Measurements from ENCODE around the gene MRPS25. TPM values are rescaled to one million over a fixed set of nuclear protein-coding genes. Genes with fewer than 3 reads are reported as not detected.

Gene MRPS25
- total and polyA plus RNA-seq, 9 of the 15 experiments (the other 6 are each of a cell fraction or from before 2014, with no cell fraction given) = 34.3 to 129 (median 78.2) TPM

DNA sequence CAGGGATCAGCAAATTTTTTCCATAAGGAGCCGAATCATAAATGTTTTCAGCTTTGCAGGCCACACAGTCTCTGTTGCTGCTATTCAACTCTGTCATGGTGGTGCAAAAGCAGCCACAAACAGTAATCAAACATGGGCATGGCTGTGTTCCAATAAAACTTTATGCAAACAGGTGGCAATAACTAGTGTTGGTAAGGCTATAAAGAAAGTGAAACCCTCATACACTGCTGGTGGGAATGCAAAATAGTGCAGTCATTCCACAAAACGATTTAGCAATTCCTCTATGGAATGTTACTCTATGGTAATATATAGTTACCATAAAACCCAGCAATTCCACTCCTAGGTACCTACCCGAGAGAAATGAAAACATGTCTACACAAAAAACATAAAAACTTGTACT lies 14.0 kb upstream of the MRPS25 start:
- no peaks in the 10 kb centered on the region for H3K27me3 ChIP-seq (ENCODE audit: control insufficient read depth in 2 of 2, insufficient read depth in 2 of 2, low read length in 2 of 2)
- no peak for DNase-seq (ENCODE audit: extremely low read depth in 1 of 4, low spot score in 3 of 4)
- in situ Hi-C loops (cut with MboI) = no loop called here
- no peak overlapping the region for H3K9ac ChIP-seq (ENCODE audit: insufficient read depth in 1 of 2, low read depth in 2 of 2, low read length in 2 of 2)
- no peak for ATAC-seq
- ChIA-PET POLR2A (interaction anchor here (0.7 kb wide), 1 partner anchor 34 kb away, joined by 4 read pairs; no protein-coding TSS in a partner anchor), CTCF (ENCODE audit: low intra/inter-chr PET ratio) (no interaction called here)
- 69% methylated on average over 3 of the region's 3 CpGs for WGBS (ENCODE audit: insufficient coverage, low coverage, missing lambda C conversion rate)
- no peak overlapping the region for H2AFZ ChIP-seq (ENCODE audit: low read depth, low read length)
- H3K9me3 ChIP-seq (replicated peaks; ENCODE audit: control insufficient read depth, insufficient read depth, low read depth, low read length) = no peaks in the 10 kb centered on the region
- no peak for FAIRE-seq
- no peak overlapping the region for H3K27ac ChIP-seq (ENCODE audit: extremely low read depth, low read depth, low read length)
- no peaks in the 10 kb centered on the region for H3K79me2 ChIP-seq (ENCODE audit: control insufficient read depth, insufficient read depth, low read length)
- no peak for TF ChIP-seq RB1 (IDR thresholded peaks at IDR 0.05; ENCODE audit: low read depth)
- no peak for TF ChIP-seq ZNF140 (CRISPR knock-in tag; IDR thresholded peaks at IDR 0.05)
- no peak for TF ChIP-seq ZNF121 (CRISPR knock-in tag; conservative IDR thresholded peaks at IDR 0.05)
- no peak for TF ChIP-seq SMAD2 (IDR thresholded peaks at IDR 0.05; ENCODE audit: low read depth, low read length)
- no peak for TF ChIP-seq TFAM (CRISPR knock-in tag; conservative IDR thresholded peaks at IDR 0.05)
- TF ChIP-seq, protein P1, sequence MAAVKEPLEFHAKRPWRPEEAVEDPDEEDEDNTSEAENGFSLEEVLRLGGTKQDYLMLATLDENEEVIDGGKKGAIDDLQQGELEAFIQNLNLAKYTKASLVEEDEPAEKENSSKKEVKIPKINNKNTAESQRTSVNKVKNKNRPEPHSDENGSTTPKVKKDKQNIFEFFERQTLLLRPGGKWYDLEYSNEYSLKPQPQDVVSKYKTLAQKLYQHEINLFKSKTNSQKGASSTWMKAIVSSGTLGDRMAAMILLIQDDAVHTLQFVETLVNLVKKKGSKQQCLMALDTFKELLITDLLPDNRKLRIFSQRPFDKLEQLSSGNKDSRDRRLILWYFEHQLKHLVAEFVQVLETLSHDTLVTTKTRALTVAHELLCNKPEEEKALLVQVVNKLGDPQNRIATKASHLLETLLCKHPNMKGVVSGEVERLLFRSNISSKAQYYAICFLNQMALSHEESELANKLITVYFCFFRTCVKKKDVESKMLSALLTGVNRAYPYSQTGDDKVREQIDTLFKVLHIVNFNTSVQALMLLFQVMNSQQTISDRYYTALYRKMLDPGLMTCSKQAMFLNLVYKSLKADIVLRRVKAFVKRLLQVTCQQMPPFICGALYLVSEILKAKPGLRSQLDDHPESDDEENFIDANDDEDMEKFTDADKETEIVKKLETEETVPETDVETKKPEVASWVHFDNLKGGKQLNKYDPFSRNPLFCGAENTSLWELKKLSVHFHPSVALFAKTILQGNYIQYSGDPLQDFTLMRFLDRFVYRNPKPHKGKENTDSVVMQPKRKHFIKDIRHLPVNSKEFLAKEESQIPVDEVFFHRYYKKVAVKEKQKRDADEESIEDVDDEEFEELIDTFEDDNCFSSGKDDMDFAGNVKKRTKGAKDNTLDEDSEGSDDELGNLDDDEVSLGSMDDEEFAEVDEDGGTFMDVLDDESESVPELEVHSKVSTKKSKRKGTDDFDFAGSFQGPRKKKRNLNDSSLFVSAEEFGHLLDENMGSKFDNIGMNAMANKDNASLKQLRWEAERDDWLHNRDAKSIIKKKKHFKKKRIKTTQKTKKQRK (IDR thresholded peaks at IDR 0.05; ENCODE audit: borderline replicate concordance, low read depth, low read length) = no peak
- TF ChIP-seq ETV5 (CRISPR knock-in tag; IDR thresholded peaks at IDR 0.05; ENCODE audit: low read depth) = no peak
- TF ChIP-seq, protein P2, sequence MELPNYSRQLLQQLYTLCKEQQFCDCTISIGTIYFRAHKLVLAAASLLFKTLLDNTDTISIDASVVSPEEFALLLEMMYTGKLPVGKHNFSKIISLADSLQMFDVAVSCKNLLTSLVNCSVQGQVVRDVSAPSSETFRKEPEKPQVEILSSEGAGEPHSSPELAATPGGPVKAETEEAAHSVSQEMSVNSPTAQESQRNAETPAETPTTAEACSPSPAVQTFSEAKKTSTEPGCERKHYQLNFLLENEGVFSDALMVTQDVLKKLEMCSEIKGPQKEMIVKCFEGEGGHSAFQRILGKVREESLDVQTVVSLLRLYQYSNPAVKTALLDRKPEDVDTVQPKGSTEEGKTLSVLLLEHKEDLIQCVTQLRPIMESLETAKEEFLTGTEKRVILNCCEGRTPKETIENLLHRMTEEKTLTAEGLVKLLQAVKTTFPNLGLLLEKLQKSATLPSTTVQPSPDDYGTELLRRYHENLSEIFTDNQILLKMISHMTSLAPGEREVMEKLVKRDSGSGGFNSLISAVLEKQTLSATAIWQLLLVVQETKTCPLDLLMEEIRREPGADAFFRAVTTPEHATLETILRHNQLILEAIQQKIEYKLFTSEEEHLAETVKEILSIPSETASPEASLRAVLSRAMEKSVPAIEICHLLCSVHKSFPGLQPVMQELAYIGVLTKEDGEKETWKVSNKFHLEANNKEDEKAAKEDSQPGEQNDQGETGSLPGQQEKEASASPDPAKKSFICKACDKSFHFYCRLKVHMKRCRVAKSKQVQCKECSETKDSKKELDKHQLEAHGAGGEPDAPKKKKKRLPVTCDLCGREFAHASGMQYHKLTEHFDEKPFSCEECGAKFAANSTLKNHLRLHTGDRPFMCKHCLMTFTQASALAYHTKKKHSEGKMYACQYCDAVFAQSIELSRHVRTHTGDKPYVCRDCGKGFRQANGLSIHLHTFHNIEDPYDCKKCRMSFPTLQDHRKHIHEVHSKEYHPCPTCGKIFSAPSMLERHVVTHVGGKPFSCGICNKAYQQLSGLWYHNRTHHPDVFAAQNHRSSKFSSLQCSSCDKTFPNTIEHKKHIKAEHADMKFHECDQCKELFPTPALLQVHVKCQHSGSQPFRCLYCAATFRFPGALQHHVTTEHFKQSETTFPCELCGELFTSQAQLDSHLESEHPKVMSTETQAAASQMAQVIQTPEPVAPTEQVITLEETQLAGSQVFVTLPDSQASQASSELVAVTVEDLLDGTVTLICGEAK (IDR thresholded peaks at IDR 0.05) = peak; percentile 87
- TF ChIP-seq, protein P2 (CRISPR knock-in tag; IDR thresholded peaks at IDR 0.05) = peak; percentile 60
- H3K4me3 ChIP-seq = no peak overlapping the region
- intact Hi-C loops (cut with micrococcal nuclease) = no loop called here
- H3K4me1 ChIP-seq (replicated peaks in 1 of 2; ENCODE audit: control insufficient read depth in 2 of 2, insufficient read depth in 2 of 2, low read length in 2 of 2) = no peaks in the 10 kb centered on the region
- no peak overlapping the region for H3K4me2 ChIP-seq (ENCODE audit: insufficient read depth, low read length)
- H3K36me3 ChIP-seq (ENCODE audit: control insufficient read depth, insufficient read depth, low read length) = peaks cover 94% of the 10 kb centered on the region
- no peaks in the 10 kb centered on the region for H3K9me1 ChIP-seq (ENCODE audit: control insufficient read depth, insufficient read depth, low read length)
- no peaks in the 10 kb centered on the region for H4K20me1 ChIP-seq (replicated peaks; ENCODE audit: control insufficient read depth, insufficient read depth, low read length)
- BruUV-seq (replicated peaks) = no TSS peak

All from K562 (cell line).